Mononuclear cell (primary cell): Measurements from ENCODE around the gene MAD1L1. TPM values are rescaled to one million over a fixed set of nuclear protein-coding genes. Genes with fewer than 3 reads are reported as not detected.
"Not testable (repeated sequence)": the region's sequence is repeated elsewhere in the genome, so short reads cannot be mapped to it uniquely, and the experiment has no call there.

Experiments
- H3K27me3 ChIP-seq: 2 replicates; pipeline ENCODE4 v1.6.0; 2011; ENCODE audit warnings: low read length, control low read depth; ENCODE audit not compliant: insufficient read depth
- H3K4me1 ChIP-seq: 2 replicates; pipeline ENCODE4 v1.5.1; 2011; ENCODE audit warnings: mild to moderate bottlenecking, low read length, control low read depth; ENCODE audit not compliant: insufficient read depth
- H3K4me3 ChIP-seq: 2 replicates; pipeline ENCODE4 v1.5.1; 2011; ENCODE audit warnings: mild to moderate bottlenecking, low read length, moderate library complexity
- H3K9me3 ChIP-seq: 2 replicates; pipeline ENCODE4 v1.5.1; 2011; ENCODE audit warnings: low read depth, mild to moderate bottlenecking, control low read depth, low read length
- total RNA-seq: library from RNA; depleted of rRNA; stranded (reverse); fragments of >200 nt; gene quantifications from one replicate; pipeline ENCODE4 v1.2.3, GENCODE V29; 2012

Gene MAD1L1
- total RNA-seq, 1 donor: 74.2 TPM

- H3K27me3 ChIP-seq: no peaks in the 10 kb centered on the region
- H3K4me1 ChIP-seq: peaks cover 22% of the 10 kb centered on the region
- no peaks in the 10 kb centered on the region for H3K9me3 ChIP-seq
- no peak overlapping the region for H3K4me3 ChIP-seq
Observed at GRCh38 chr7:2071133-2071832, 161.5 kb downstream of the MAD1L1 start.

DNA sequence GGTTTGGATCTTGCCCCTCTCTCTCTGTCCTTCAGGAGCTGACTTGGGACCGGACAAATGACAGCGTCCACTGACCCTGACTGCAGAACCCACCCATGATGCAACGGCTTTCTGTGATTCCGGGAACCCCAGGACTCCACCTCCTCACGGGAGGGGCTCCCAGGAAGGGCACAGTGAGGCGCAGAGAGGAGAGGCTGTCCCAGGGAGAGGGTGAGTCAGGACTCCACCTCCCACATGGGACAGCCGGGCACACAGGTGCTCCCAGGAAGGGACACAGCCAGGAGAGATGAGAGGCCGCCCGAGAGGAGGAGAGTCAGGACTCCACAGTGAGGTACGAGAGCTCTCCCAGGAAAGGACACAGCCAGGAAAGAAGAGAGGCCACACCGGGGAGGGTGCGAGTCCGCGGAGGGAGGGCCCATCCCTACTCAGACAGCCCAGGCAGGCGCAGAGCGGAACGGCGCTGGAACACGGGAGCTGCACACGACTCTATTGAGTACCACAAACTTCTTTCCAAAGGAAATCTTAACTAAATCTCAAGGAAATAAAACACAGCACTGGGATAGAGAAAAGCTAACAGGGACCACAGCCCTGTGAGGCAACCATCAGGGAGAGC lies 162.5 kb downstream of the MAD1L1 start:
- Histone ChIP-seq H3K9me3 (no peaks in the 10 kb centered on the region), H3K4me3 (no peak overlapping the region), H3K27me3 (no peaks in the 10 kb centered on the region), H3K4me1 (peaks cover 22% of the 10 kb centered on the region)

GRCh38 chr7:2069472-2069860 lies 163.3 kb downstream of the MAD1L1 start:
- Histone ChIP-seq H3K4me3 (no peak overlapping the region), H3K4me1 (peaks cover 22% of the 10 kb centered on the region), H3K27me3 (no peaks in the 10 kb centered on the region), H3K9me3 (no peaks in the 10 kb centered on the region)

- Histone ChIP-seq H3K4me1 (peaks cover 24% of the 10 kb centered on the region), H3K9me3 (no peaks in the 10 kb centered on the region), H3K27me3 (no peaks in the 10 kb centered on the region), H3K4me3 (no peak overlapping the region)
Observed at GRCh38 chr7:2068693-2069471, 163.9 kb downstream of the MAD1L1 start.

GRCh38 chr7:2066251-2066919 lies 166.4 kb downstream of the MAD1L1 start:
- no peaks in the 10 kb centered on the region for H3K9me3 ChIP-seq
- peaks cover 26% of the 10 kb centered on the region for H3K4me1 ChIP-seq
- no peaks in the 10 kb centered on the region for H3K27me3 ChIP-seq
- H3K4me3 ChIP-seq: no peak overlapping the region

- no peaks in the 10 kb centered on the region for H3K27me3 ChIP-seq
- H3K9me3 ChIP-seq: no peaks in the 10 kb centered on the region
- H3K4me1 ChIP-seq: peaks cover 26% of the 10 kb centered on the region
- H3K4me3 ChIP-seq: no peak overlapping the region
Observed at GRCh38 chr7:2065528-2065927, 167.2 kb downstream of the MAD1L1 start.

DNA sequence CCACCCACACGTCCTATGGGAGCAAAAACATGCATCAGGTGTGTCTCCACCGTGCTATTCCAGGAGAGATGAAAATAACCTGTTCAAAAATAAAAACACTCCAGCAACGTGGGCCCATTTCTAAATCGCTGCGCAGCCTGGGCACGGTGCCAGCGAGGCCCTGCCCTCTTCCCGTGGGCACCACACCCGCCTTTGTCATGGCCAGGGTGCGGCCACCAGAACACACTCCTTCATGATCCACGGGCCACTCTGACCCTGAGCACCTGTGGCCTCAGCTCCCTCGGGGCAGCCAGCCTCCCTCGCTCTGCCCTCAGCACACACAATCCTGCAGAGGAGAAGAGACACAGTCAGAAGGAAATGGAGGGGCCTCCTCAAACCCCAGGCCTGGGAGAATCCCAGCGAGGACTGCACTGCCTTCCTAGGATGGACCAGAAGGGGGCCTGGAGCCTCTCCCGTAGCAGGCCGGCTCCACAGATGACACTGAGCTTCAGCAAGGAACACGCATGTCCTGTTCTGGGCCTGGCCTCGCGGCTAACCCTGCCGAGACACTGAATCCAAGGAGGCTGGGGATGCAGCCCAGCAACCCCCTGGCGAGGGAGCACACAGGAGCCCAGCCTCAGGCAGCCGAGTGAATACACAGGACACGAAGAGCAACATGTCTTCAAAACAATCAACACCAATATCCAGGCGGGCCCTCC lies 169.0 kb downstream of the MAD1L1 start:
- peaks cover 26% of the 10 kb centered on the region for H3K4me1 ChIP-seq
- no peaks in the 10 kb centered on the region for H3K27me3 ChIP-seq
- no peaks in the 10 kb centered on the region for H3K9me3 ChIP-seq
- H3K4me3 ChIP-seq: no peak overlapping the region

GRCh38 chr7:2062648-2063047 lies 170.1 kb downstream of the MAD1L1 start:
- H3K27me3 ChIP-seq: no peaks in the 10 kb centered on the region
- H3K4me3 ChIP-seq: no peak overlapping the region
- peaks cover 26% of the 10 kb centered on the region for H3K4me1 ChIP-seq
- no peaks in the 10 kb centered on the region for H3K9me3 ChIP-seq

- Histone ChIP-seq H3K4me3 (no peak overlapping the region), H3K27me3 (no peaks in the 10 kb centered on the region), H3K9me3 (no peaks in the 10 kb centered on the region), H3K4me1 (peaks cover 16% of the 10 kb centered on the region)
Observed at GRCh38 chr7:2060701-2061100, 172.0 kb downstream of the MAD1L1 start.

GRCh38 chr7:2059964-2060700 lies 172.6 kb downstream of the MAD1L1 start:
- Histone ChIP-seq H3K4me1 (peaks cover 16% of the 10 kb centered on the region), H3K27me3 (no peaks in the 10 kb centered on the region), H3K4me3 (no peak overlapping the region), H3K9me3 (no peaks in the 10 kb centered on the region)

DNA sequence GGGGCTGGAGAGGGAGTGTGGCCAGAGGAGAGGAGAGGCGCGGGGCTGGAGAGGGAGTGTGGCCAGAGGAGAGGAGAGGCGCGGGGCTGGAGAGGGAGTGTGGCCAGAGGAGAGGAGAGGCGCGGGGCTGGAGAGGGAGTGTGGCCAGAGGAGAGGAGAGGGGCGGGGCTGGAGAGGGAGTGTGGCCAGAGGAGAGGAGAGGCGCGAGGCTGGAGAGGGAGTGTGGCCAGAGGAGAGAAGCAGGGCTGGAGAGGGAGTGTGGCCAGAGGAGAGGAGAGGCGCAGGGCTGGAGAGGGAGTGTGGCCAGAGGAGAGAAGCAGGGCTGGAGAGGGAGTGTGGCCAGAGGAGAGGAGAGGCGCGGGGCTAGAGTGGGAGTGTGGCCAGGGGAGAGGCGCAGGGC lies 174.5 kb downstream of the MAD1L1 start:
- not testable (repeated sequence) for H3K4me1 ChIP-seq, H3K9me3 ChIP-seq, H3K27me3 ChIP-seq, H3K4me3 ChIP-seq

DNA sequence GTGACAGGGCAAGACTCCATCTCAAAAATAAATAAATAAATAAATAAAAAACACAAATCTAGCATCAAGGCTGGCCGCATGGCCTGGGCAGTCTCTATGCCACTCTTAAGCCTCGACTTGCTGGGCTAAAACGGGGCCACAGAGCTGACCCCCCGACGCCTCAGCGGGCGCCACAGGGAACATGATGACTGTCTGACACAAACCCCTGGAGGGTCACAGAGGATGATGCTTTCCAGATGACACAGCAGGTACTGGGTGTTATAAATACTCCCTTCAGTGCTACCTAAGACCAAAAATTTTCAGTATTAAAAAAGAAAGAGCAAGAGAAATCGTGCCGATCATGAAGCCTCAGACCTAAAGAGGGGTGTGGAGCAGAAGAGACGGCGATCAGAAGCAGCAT lies 176.8 kb downstream of the MAD1L1 start:
- H3K9me3 ChIP-seq: no peaks in the 10 kb centered on the region

DNA sequence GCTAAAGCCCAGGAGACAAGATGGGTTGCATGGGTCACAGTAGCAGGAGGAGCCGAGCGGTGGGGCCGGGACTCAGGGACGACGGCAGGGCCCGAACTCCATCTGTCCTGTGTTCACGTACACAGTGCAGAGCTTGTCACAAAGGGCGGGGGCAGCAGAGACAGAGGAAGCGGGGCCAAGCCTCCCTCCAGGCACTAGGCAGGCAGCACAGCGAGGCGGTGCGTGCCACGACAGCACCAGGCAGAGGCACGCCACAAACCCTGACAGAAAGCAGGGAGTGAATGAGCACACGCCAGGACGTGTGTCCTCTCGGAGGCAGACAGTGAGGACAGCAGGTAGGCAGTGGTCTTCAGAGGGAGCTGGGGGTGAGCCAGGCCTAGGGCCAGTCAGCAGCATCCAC lies 177.8 kb downstream of the MAD1L1 start:
- H3K4me1 ChIP-seq: peaks cover 4% of the 10 kb centered on the region
- no peaks in the 10 kb centered on the region for H3K27me3 ChIP-seq
- no peak overlapping the region for H3K4me3 ChIP-seq
- no peaks in the 10 kb centered on the region for H3K9me3 ChIP-seq

More for the DNA sequence above, 176.8 kb downstream of the MAD1L1 start:
- no peak overlapping the region for H3K4me3 ChIP-seq
- H3K4me1 ChIP-seq: peaks cover under 1% of the 10 kb centered on the region
- H3K27me3 ChIP-seq: no peaks in the 10 kb centered on the region

- Histone ChIP-seq H3K4me3 (no peak overlapping the region), H3K4me1 (peaks cover 4% of the 10 kb centered on the region), H3K9me3 (no peaks in the 10 kb centered on the region), H3K27me3 (no peaks in the 10 kb centered on the region)
Observed at GRCh38 chr7:2053395-2053794, 179.3 kb downstream of the MAD1L1 start.
